ENCODE measurements around the gene CTDP1.

CTDP1 gene

GRCh38 chr18:79789901-79790890, 110.6 kb downstream of the CTDP1 start:
- in situ Hi-C loops (cut with MboI; ENCODE audit: low pct_unique_long_range_greater_than_20kb, low sequenced_read_pairs, unreplicated experiment) = no loop called here
- DNase-seq (ENCODE audit: low spot score) = no peak
- no peak for TF ChIP-seq CTCF (IDR thresholded peaks at IDR 0.05; ENCODE audit: extremely low read depth, insufficient read depth, missing control alignments)

- in situ Hi-C loops (cut with MboI; ENCODE audit: low pct_unique_long_range_greater_than_20kb, low sequenced_read_pairs, unreplicated experiment) = no loop called here
- DNase-seq (ENCODE audit: low spot score) = no peak
- TF ChIP-seq CTCF (IDR thresholded peaks at IDR 0.05; ENCODE audit: extremely low read depth, insufficient read depth, missing control alignments) = no peak
Measured at GRCh38 chr18:79790996-79791972, 111.7 kb downstream of the CTDP1 start.

- no peak for DNase-seq (ENCODE audit: low spot score)
- in situ Hi-C loops (cut with MboI; ENCODE audit: low pct_unique_long_range_greater_than_20kb, low sequenced_read_pairs, unreplicated experiment) = no loop called here
- no peak for TF ChIP-seq CTCF (IDR thresholded peaks at IDR 0.05; ENCODE audit: extremely low read depth, insufficient read depth, missing control alignments)
Measured at GRCh38 chr18:79792096-79792987, 112.7 kb downstream of the CTDP1 start.

- in situ Hi-C loops (cut with MboI; ENCODE audit: low pct_unique_long_range_greater_than_20kb, low sequenced_read_pairs, unreplicated experiment) = no loop called here
- no peak for TF ChIP-seq CTCF (IDR thresholded peaks at IDR 0.05; ENCODE audit: extremely low read depth, insufficient read depth, missing control alignments)
- no peak for DNase-seq (ENCODE audit: low spot score)
Measured at GRCh38 chr18:79792988-79793355, 113.4 kb downstream of the CTDP1 start.

GRCh38 chr18:79794846-79795245, 115.2 kb downstream of the CTDP1 start:
- no peak for TF ChIP-seq CTCF (IDR thresholded peaks at IDR 0.05; ENCODE audit: extremely low read depth, insufficient read depth, missing control alignments)
- in situ Hi-C loops (cut with MboI; ENCODE audit: low pct_unique_long_range_greater_than_20kb, low sequenced_read_pairs, unreplicated experiment) = no loop called here
- no peak for DNase-seq (ENCODE audit: low spot score)

All from GM13977 (cell line).